Adrenal gland (tissue), 12 donors: ENCODE measurements around the gene BRIP1. TPM values are rescaled to one million over a fixed set of nuclear protein-coding genes. Genes with fewer than 3 reads are reported as not detected.

Experiments
- DNase-seq, 7 donors: peaks; one replicate each; pipeline ENCODE4 v3.0.0-alpha.2; 2019 to 2020
- H3K27ac ChIP-seq, 5 donors: fragments of 200-600 bp; sonication (generic) in 4 of 5; 1 replicate in 3 of 5; 2 replicates in 2 of 5; pipeline versions ENCODE4 v1.5.1 to v1.8.0; 2016 to 2020; ENCODE audit warnings: mild to moderate bottlenecking in 1 of 5
- H3K27me3 ChIP-seq: fragments of 200-600 bp; 2 replicates; pipeline ENCODE4 v1.8.0; 2021
- H3K36me3 ChIP-seq, 2 donors: fragments of 200-600 bp; replicated peaks in 1 of 2; 1 replicate in 1 of 2; 2 replicates in 1 of 2; pipeline versions ENCODE4 v1.5.1 to v1.8.0; 2018 to 2022
- H3K4me1 ChIP-seq, 2 donors: fragments of 200-600 bp; replicated peaks in 1 of 2; 1 replicate in 1 of 2; 2 replicates in 1 of 2; pipeline versions ENCODE4 v1.5.1 to v1.8.0; 2018 to 2021
- H3K4me3 ChIP-seq, 4 donors: fragments of 200-600 bp; sonication (generic) in 3 of 4; one replicate each; pipeline ENCODE4 v1.5.1; 2016 to 2018
- H3K9me3 ChIP-seq, 3 donors: fragments of 200-600 bp; sonication (generic) in 1 of 3; replicated peaks in 1 of 3; 1 replicate in 2 of 3; 2 replicates in 1 of 3; pipeline versions ENCODE4 v1.5.1 to v1.8.0; 2016 to 2021
- CTCF ChIP-seq, 6 experiments: fragments of 450-650 bp in 4 of 6; fragments of 200-600 bp in 2 of 6; sonication (generic) in 1 of 6; IDR thresholded peaks; 1 replicate in 5 of 6; 2 replicates in 1 of 6; pipeline versions ENCODE4 v1.5.1 to v1.8.0; 2016 to 2021; ENCODE audit warnings: antibody characterized with exemption in 6 of 6, mild to moderate bottlenecking in 2 of 6, moderate library complexity in 1 of 6
- POLR2A ChIP-seq, 2 donors: fragments of 450-650 bp; IDR thresholded peaks; one replicate each; pipeline ENCODE4 v1.6.1; 2017; ENCODE audit warnings: antibody characterized with exemption in 2 of 2, mild to moderate bottlenecking in 2 of 2, moderate library complexity in 1 of 2
- WGBS, 4 donors: extraction: QIAGEN DNeasy Blood & Tissue Kit in 2 of 4; methylation state at CpG; one replicate each; pipeline versions ENCODE4 v1.1.5 to v1.1.7; 2013 to 2017; 5-methylcytosine and 5-hydroxymethylcytosine counted together
- intact Hi-C, 2 donors: fragments of 100-400 bp; cut with DNase I; formaldehyde crosslinking; loops; one replicate each; pipeline versions ENCODE4 v1.14.1 to v1.15.0; 2022 to 2023
- polyA plus RNA-seq, 3 donors: library from polyadenylated mRNA; stranded (reverse); fragments of 200-250 nt in 2 of 3; fragments of 350-450 nt in 1 of 3; fragmentation: Illumina TruSeq in 1 of 3; extraction: RNeasy Lipid Tissue Mini Kit (QIAGEN cat#74804) in 1 of 3; gene quantifications; one replicate each; pipeline ENCODE4 v1.2.3, GENCODE V29; 2013 to 2014
- total RNA-seq, 9 donors: library from RNA; depleted of rRNA in 4 of 9; stranded (reverse); fragments of >200 nt in 4 of 9; fragments of 120-200 nt in 1 of 9; fragmentation: NEBNext Ultra II Directional in 1 of 9; extraction: Animal tissue kit (Norgen Biotek cat#: 25700) in 1 of 9; gene quantifications; one replicate each; pipeline versions ENCODE4 v1.1.0 to v1.2.4, GENCODE V29; 2013 to 2023
- donor health status: healthy with polysubstance abuse.
- donor health status: Bipolar disorder and iron deficiency.
- donor health status: DM: yes; HTN: yes; CAD: no.
- donor health status: DM: no; HTN: no; CAD: no.
- donor health status: DM: no; HTN: no; CAD: no.
- donor health status: DM: yes; HTN: yes; CAD: no.

The BRIP1 gene
- total and polyA plus RNA-seq, 12 donors, result 0.06 to 6.9 (median 0.46) TPM

GRCh38 chr17:61806081-61806828 is 57.1 kb downstream of the BRIP1 start:
- TF ChIP-seq CTCF (IDR thresholded peaks at IDR 0.05), result no peak
- no peak overlapping the region for H3K27ac ChIP-seq
- no peak overlapping the region for H3K4me3 ChIP-seq
- H3K36me3 ChIP-seq, result no peaks in the 10 kb centered on the region
- 91 to 95% (median 94%) methylated on average over 7 of the region's 7 CpGs for WGBS, 4 donors
- H3K9me3 ChIP-seq, result no peaks in the 10 kb centered on the region
- intact Hi-C loops, result no loop called here
- no peaks in the 10 kb centered on the region for H3K4me1 ChIP-seq
- H3K27me3 ChIP-seq, result no peaks in the 10 kb centered on the region
- no peak for DNase-seq

- no peak for TF ChIP-seq CTCF (IDR thresholded peaks at IDR 0.05)
- no peak for TF ChIP-seq POLR2A (IDR thresholded peaks at IDR 0.05)
- intact Hi-C loops, result no loop called here
- no peaks in the 10 kb centered on the region for H3K36me3 ChIP-seq
- H3K9me3 ChIP-seq, result no peaks in the 10 kb centered on the region
- no peak for DNase-seq
- H3K4me1 ChIP-seq, result no peaks in the 10 kb centered on the region
- WGBS, 4 donors, result 68 to 79% (median 75%) methylated on average over 1 of the region's 1 CpG
- no peak overlapping the region for H3K27ac ChIP-seq
- H3K27me3 ChIP-seq, result no peaks in the 10 kb centered on the region
- no peak overlapping the region for H3K4me3 ChIP-seq
These were observed 57.9 kb downstream of the BRIP1 start for GRCh38 chr17:61805399-61805798.

GRCh38 chr17:61803796-61804195 is 59.5 kb downstream of the BRIP1 start:
- WGBS, 4 donors, result 93 to 100% (median 97%) methylated on average over 1 of the region's 1 CpG
- Histone ChIP-seq H3K4me1 (no peaks in the 10 kb centered on the region), H3K4me3 (no peak overlapping the region), H3K27me3 (no peaks in the 10 kb centered on the region), H3K36me3 (no peaks in the 10 kb centered on the region), H3K9me3 (no peaks in the 10 kb centered on the region), H3K27ac (no peak overlapping the region)
- no peak for DNase-seq
- TF ChIP-seq POLR2A (IDR thresholded peaks at IDR 0.05), result no peak
- TF ChIP-seq CTCF (IDR thresholded peaks at IDR 0.05), result no peak
- intact Hi-C loops, result no loop called here

GRCh38 chr17:61803216-61803615 is 60.1 kb downstream of the BRIP1 start:
- no peak overlapping the region for H3K27ac ChIP-seq
- no peaks in the 10 kb centered on the region for H3K36me3 ChIP-seq
- DNase-seq, result no peak
- H3K9me3 ChIP-seq, result no peaks in the 10 kb centered on the region
- TF ChIP-seq POLR2A (IDR thresholded peaks at IDR 0.05) (no peak), CTCF (IDR thresholded peaks at IDR 0.05) (no peak)
- intact Hi-C loops, result no loop called here
- no peaks in the 10 kb centered on the region for H3K27me3 ChIP-seq
- no peaks in the 10 kb centered on the region for H3K4me1 ChIP-seq
- no peak overlapping the region for H3K4me3 ChIP-seq
- WGBS, 4 donors, result 98 to 100% (median 99%) methylated on average over 6 of the region's 6 CpGs
